NB4 (cell line): Measurements from ENCODE around the gene RBPJ.

Experiments used
- DNase-seq: peaks from one replicate; pipeline ENCODE4 v3.0.0; 2010; ENCODE audit warnings: low read depth
- H3K4me3 ChIP-seq: one replicate; pipeline ENCODE4 v1.5.1; 2011; ENCODE audit warnings: mild to moderate bottlenecking, low read depth, low read length, moderate library complexity
- CTCF ChIP-seq: IDR thresholded peaks from one replicate; pipeline ENCODE4 v1.5.1; 2012; ENCODE audit warnings: low read depth, low read length
- MAX ChIP-seq: IDR thresholded peaks from 2 replicates; pipeline ENCODE4 v1.6.1; 2011; ENCODE audit warnings: low read depth, low read length
- MYC ChIP-seq: IDR thresholded peaks from 2 replicates; pipeline ENCODE4 v1.6.1; 2011; ENCODE audit warnings: low read depth, low read length
- POLR2A ChIP-seq: IDR thresholded peaks from 2 replicates; pipeline ENCODE4 v1.6.1; 2011; ENCODE audit warnings: mild to moderate bottlenecking; ENCODE audit not compliant: insufficient read length; ENCODE audit errors: extremely low read depth

RBPJ gene

GRCh38 chr4:26484516-26484915 lies 163.7 kb downstream of the RBPJ start:
- H3K4me3 ChIP-seq = no peak overlapping the region
- DNase-seq = no peak
- TF ChIP-seq CTCF (no peak), MAX (no peak), MYC (no peak), POLR2A (no peak)
